GM21515 (cell line): ENCODE measurements around the gene CCDC15.
A peak's percentile ranks its signal among the peaks of the same experiment; 100 is the strongest.
"Not testable (repeated sequence)": the region's sequence is repeated elsewhere in the genome, so short reads cannot be mapped to it uniquely, and the experiment has no call there.

ENCODE experiments used
- ATAC-seq: cut with Tn5 transposase; IDR thresholded peaks from one replicate; pipeline ENCODE4 v1.9.1; 2021; ENCODE audit not compliant: unreplicated experiment

The CCDC15 gene

DNA sequence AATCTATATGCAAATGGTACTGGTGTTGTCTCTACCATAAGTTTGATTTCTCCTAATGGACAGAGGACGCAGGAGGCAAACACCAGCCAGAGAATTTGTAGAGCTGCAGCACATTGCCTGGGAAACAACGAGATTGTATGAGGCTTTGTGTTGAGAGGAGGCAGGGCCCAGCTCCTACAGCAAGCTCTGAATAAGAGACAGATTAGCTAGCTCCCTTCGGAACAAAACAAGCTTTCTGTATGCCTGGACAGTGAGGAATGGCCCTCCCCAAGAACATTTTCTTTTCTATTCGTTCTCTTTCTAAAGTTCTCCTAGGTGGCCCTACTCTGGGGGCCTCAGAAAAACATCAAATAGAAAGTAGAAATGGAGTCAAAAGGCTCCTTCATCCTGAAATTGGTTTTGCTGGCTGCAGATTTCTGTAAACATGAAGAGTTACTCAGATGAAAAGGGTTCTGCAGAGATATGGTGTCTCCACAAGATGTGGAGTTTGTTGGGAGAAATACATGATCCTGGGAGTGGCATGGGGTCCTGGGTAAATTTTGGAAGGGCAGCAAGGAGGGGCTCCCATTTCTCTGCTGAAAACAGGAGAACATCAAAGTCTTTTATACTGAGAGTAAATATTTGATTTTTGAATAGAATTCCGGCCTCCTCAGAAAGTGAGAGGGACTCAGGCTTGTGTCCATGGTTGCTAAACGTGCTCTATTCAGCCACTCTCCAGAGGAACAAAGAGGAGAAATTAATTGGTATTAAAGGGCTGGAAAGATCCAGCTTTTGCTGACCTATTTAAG, 11.3 kb upstream of the CCDC15 start:
- no peak for ATAC-seq

DNA sequence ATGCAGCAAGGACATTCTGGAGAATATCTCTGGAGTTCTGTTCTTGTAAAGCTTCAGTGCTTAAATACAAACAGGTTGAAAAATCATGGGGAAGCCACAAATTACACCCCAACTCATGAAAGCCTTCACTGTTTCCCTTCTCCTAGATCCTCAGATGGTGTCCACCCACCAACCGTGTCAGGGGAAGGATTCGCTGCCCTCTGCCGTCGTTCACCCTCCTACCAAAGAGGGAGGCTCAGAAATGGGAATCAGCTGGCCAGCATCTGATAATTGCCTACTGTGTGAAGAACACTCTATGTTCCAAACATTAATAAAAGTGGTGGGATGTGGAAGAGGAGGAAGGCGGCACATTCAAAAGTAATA, 10.8 kb upstream of the CCDC15 start:
- ATAC-seq = no peak

GRCh38 chr11:124943741-124944140, 10.3 kb upstream of the CCDC15 start:
- no peak for ATAC-seq

DNA sequence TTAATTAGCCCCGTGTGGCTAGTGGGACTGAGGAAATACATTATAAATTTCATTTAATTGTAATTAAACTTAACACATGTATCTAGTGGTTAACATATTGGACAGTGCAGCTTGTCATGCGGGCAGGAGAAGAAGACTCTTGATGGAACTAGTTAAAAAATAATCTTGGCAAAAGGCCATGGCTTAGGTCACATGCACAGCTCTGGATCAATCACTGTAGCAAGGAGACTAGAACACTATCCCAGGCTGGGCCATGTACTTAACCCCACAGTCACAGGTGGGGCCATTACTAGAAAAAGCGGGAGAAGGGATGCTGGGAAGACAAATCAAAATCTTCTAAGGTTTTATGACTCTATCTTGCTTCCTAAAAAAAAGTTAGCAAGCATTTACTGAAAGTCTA, 9.4 kb upstream of the CCDC15 start:
- no peak for ATAC-seq

GRCh38 chr11:124945826-124946225, 8.2 kb upstream of the CCDC15 start:
- no peak for ATAC-seq

DNA sequence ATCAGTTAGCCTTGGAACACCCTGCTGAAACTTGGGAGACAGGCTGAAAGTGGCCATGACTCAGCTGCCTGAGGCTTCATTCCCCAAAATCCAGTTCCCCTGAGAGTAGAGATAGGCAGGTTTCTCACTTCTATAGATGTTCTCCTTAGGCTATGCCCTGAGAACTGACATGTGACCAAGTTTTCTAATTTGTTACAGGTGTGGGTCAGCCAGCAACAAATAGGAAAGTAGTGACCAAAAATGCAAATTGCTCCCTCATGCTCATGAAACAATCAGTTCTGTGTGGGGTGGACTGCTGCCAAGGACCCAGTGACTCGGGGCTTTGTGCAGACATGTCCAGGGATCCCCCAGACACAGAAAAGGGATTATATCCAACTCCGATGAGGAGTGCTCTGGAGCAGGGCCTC, 7.3 kb upstream of the CCDC15 start:
- ATAC-seq = no peak

DNA sequence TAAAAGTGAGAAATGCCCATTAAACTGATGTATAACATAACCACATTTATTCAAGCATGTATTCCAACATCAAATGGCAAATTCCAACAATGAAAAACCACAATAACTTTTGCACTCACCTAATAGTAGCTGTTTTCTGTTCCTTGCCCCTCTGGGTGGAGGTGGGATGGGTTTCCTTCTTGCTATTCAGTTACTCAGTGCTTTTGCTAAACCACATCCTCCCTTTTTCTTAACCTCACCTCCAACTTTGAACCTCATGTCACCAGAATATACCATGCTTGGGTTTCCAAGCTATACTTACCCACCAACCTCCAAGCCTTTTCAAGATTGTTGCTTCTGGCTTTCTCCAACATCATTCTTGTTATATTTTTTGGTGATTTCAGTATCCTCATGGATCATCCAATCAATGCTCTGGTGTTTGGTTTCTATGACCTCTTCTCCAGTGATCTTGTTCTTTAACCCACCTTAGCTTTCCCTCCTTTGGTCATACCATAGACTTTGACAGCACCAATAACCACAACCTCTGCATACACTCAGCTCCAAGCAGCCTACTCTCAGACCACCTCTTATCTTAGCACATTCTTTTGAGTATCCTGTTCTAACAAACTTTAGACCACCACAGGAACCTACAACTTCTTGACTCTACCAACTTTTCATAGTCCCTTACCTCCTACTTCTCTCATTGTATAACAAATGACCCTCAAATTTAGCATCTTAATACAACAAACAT, 3.2 kb upstream of the CCDC15 start:
- ATAC-seq = no peak

DNA sequence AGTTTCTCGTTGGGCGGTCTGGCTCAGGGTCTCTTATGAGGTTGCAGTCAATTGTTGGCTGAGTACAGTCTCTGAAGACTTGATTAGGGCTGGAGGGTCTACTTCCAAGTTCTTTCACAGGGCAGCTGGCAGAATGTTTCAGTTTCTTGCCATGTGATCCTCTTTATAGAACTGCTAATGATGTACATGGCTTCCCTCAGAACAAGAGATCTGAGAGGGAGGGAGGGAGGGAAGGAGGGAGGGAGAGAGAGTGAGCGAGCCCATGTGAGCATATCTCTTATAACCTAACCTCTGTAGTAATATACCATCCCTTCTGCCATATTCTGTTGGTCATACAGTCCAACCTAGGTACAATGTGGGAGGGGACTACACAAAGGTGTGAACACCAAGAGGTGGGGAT, 2.7 kb upstream of the CCDC15 start:
- no peak for ATAC-seq

- no peak for ATAC-seq
These were observed 571 bp downstream of the CCDC15 start for GRCh38 chr11:124954590-124954955.

GRCh38 chr11:124955035-124955434, 1.0 kb downstream of the CCDC15 start:
- ATAC-seq = no peak

GRCh38 chr11:124961972-124962609, 8.1 kb downstream of the CCDC15 start:
- ATAC-seq = peak; percentile 95

DNA sequence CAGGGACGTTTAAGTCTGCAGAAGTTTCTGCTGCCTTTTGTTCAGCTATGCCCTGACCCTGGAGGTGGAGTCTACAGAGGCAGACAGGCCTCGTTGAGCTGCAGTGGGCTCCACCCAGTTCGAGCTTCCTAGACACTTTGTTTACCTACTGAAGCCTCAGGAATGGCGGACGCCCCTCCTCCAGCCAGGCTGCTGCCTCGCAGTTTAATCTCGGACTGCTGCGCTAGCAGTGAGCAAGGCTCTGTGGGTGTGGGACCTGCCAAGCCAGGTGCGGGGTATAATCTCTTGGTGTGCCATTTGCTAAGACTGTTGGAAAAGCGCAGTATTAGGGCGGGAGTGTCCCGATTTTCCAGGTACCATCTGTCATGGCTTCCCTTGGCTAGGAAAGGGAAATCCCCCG, 14.2 kb downstream of the CCDC15 start:
- not testable (repeated sequence) for ATAC-seq

DNA sequence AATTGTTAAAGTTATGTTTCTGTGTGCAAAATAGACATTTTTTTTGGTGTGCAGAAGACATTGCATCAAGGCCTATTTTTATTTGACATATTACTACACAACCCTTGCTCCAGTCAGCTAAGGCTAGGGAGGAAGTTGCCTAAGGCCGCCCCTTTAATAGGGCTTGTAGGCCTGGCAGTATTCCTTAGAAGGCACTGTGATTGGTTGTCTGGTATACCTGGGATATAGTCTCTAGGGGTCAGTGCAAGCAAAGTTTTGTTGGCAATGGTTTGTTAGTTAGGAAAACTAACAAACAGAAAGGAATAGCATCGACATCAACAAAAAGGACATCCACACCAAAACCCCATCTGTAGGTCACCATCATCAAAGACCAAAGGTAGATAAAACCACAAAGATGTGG, 16.9 kb downstream of the CCDC15 start:
- no peak for ATAC-seq

GRCh38 chr11:124971810-124972209, 17.8 kb downstream of the CCDC15 start:
- no peak for ATAC-seq

GRCh38 chr11:124976531-124976930, 22.5 kb downstream of the CCDC15 start:
- no peak for ATAC-seq

- no peak for ATAC-seq
These were observed 23.0 kb downstream of the CCDC15 start for GRCh38 chr11:124977006-124977405.

- ATAC-seq = no peak
These were observed 24.3 kb downstream of the CCDC15 start for GRCh38 chr11:124978316-124978715.

DNA sequence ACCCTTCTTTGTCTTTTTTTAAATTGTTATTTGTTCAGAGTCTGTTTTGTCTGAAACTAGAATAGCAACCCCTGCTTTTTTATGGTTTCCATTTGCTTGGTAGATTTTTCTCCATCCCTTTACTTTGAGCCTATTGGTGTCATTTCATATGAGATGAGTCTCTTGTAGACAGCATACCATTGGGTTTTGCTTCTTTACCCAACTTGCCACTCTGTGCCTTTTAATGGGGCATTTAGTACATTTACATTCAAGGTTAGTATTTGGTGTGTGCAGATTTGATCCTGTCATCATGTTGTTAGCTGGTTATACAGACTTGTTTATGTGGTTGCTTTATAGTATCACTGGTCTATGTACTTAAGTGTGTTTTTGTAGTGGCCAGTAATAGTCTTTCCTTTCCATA, 28.0 kb downstream of the CCDC15 start:
- no peak for ATAC-seq

- no peak for ATAC-seq
These were observed 29.9 kb downstream of the CCDC15 start for GRCh38 chr11:124983674-124984511.

DNA sequence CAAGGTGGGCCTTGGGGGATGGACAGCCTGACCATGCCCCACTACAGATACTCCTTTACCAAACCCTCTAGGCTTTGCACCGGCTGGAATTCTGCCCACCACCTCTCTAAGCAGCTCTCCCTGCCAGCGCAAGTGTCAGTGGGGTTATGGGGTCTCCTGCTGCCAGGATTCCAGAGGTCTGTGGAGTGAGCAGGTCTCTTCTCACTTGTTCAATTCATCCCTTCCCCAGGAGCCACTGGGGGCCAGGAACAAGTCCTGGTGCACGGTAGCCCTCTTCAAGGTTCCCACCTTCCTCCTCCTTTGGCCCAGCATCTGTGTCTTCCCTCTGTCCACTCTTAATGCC, 30.5 kb downstream of the CCDC15 start:
- ATAC-seq = no peak

DNA sequence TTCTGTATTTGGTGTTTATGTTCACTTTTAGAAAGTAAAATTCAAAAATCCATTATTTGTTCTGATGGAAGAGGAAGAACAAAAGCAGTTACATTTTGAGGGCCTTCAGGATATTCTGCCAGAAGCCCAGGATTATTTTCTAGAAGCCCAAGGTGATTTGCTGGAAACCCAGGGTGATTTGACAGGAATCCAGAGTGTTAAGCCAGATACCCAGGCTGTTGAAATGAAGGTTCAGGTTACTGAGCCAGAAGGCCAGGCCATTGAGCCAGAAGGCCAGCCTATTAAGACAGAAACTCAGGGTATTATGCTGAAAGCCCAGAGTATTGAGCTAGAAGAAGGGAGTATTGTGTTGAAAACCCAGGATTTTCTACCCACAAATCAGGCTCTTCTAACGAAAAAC, 33.1 kb downstream of the CCDC15 start:
- no peak for ATAC-seq
